PC-9 (cell line): Measurements from ENCODE around the gene UBXN4. TPM values are rescaled to one million over a fixed set of nuclear protein-coding genes. Genes with fewer than 3 reads are reported as not detected.

ENCODE experiments used
- BruUV-seq: library from RNA; stranded (reverse); fragments of 400-500 nt; replicated peaks from 2 replicates; lab custom pipeline; 2021; lab: Mats Ljungman, UMichigan
- CTCF ChIA-PET: fragments of 300-600 bp; sonication (Branson Sonifier 250); formaldehyde crosslinking; loops from one replicate; lab custom pipeline; 2022; ENCODE audit warnings: antibody characterized with exemption; lab: Charles Lee
- POLR2A ChIA-PET: fragments of 300-600 bp; sonication (Branson Sonifier 250); formaldehyde crosslinking; loops from one replicate; lab custom pipeline; 2022; ENCODE audit warnings: antibody characterized with exemption; ENCODE audit not compliant: unreplicated experiment; lab: Charles Lee
- DNase-seq, 2 experiments: peaks; one replicate each; pipeline versions ENCODE4 v3.0.0 to v3.0.0-alpha.2; 2015 to 2022; ENCODE audit warnings: mixed read lengths in 1 of 2
- H2AFZ ChIP-seq: fragments of 200-600 bp; sonication (generic); 2 replicates; pipeline ENCODE4 v1.8.1; 2017; ENCODE audit warnings: antibody characterized with exemption
- H3F3A ChIP-seq: fragments of 200-600 bp; sonication (generic); 2 replicates; pipeline ENCODE4 v1.8.1; 2017; ENCODE audit warnings: antibody characterized with exemption, mild to moderate bottlenecking, low read depth; ENCODE audit not compliant: insufficient read depth
- H3K27ac ChIP-seq: fragments of 200-600 bp; sonication (generic); 2 replicates; pipeline ENCODE4 v1.6.1; 2016; ENCODE audit warnings: mixed run types
- H3K27me3 ChIP-seq: fragments of 200-600 bp; sonication (generic); 2 replicates; pipeline ENCODE4 v1.6.1; 2016; ENCODE audit warnings: low read depth, mixed run types; ENCODE audit not compliant: insufficient read depth
- H3K36me3 ChIP-seq: fragments of 200-600 bp; sonication (generic); 2 replicates; pipeline ENCODE4 v1.6.1; 2016; ENCODE audit warnings: low read depth, mixed run types
- H3K4me1 ChIP-seq: fragments of 200-600 bp; sonication (generic); replicated peaks from 2 replicates; pipeline ENCODE4 v1.6.1; 2016; ENCODE audit warnings: mixed run types; ENCODE audit not compliant: insufficient read depth
- H3K4me2 ChIP-seq: fragments of 200-600 bp; sonication (generic); 2 replicates; pipeline ENCODE4 v1.6.1; 2017; ENCODE audit warnings: mixed run types
- H3K4me3 ChIP-seq: fragments of 200-600 bp; sonication (generic); 2 replicates; pipeline ENCODE4 v1.6.1; 2016; ENCODE audit warnings: mixed run types
- H3K79me2 ChIP-seq: fragments of 200-600 bp; sonication (generic); 2 replicates; pipeline ENCODE4 v1.6.1; 2017; ENCODE audit warnings: low read depth, mixed run types
- H3K9me2 ChIP-seq: fragments of 200-600 bp; sonication (generic); 2 replicates; pipeline ENCODE4 v1.8.1; 2017; ENCODE audit warnings: mild to moderate bottlenecking; ENCODE audit not compliant: insufficient read depth
- H3K9me3 ChIP-seq: fragments of 200-600 bp; sonication (generic); 2 replicates; pipeline ENCODE4 v1.8.1; 2016; ENCODE audit warnings: low read depth; ENCODE audit not compliant: insufficient read depth
- H4K20me1 ChIP-seq: fragments of 200-600 bp; sonication (generic); 2 replicates; pipeline ENCODE4 v1.8.1; 2017; ENCODE audit not compliant: insufficient read depth
- CTCF ChIP-seq: fragments of 200-600 bp; sonication (generic); conservative IDR thresholded peaks from 2 replicates; pipeline ENCODE4 v1.6.1; 2017; ENCODE audit warnings: mixed run types, antibody characterized with exemption, mild to moderate bottlenecking, moderate library complexity
- EZH2 ChIP-seq: fragments of 200-600 bp; sonication (generic); IDR thresholded peaks from 2 replicates; pipeline ENCODE4 v1.8.0; 2017; ENCODE audit warnings: antibody characterized with exemption, low read depth
- intact Hi-C: fragments of 100-400 bp; cut with micrococcal nuclease; formaldehyde crosslinking; loops from one replicate; pipeline ENCODE4 v1.10.0; 2022; ENCODE audit not compliant: unreplicated experiment
- total RNA-seq: library from RNA; stranded (reverse); gene quantifications from 2 replicates; pipeline ENCODE4 v1.2.3, GENCODE V29; 2021

UBXN4 gene
- total RNA-seq, 1 experiment from 2014 or later: 95.0 TPM

GRCh38 chr2:135773319-135773718 is 31.7 kb downstream of the UBXN4 start:
- H3K36me3 ChIP-seq: peaks cover 68% of the 10 kb centered on the region
- no peak overlapping the region for H3K4me3 ChIP-seq
- H3K9me3 ChIP-seq: no peaks in the 10 kb centered on the region
- H2AFZ ChIP-seq: no peak overlapping the region
- no peaks in the 10 kb centered on the region for H3K79me2 ChIP-seq
- H3F3A ChIP-seq: peaks cover 11% of the 10 kb centered on the region
- H3K9me2 ChIP-seq: no peaks in the 10 kb centered on the region
- TF ChIP-seq CTCF (no peak), EZH2 (no peak)
- CTCF ChIA-PET: no interaction called here
- no peak for DNase-seq
- H4K20me1 ChIP-seq: no peaks in the 10 kb centered on the region
- POLR2A ChIA-PET: no interaction called here
- BruUV-seq: no TSS peak
- intact Hi-C loops: no loop called here
- H3K4me1 ChIP-seq: no peaks in the 10 kb centered on the region
- H3K27me3 ChIP-seq: no peaks in the 10 kb centered on the region
- no peak overlapping the region for H3K4me2 ChIP-seq
- H3K27ac ChIP-seq: 0 out of 2 replicates have a peak overlapping the region, but pooled peaks have one; percentile 5

GRCh38 chr2:135773917-135774316 is 32.3 kb downstream of the UBXN4 start:
- Histone ChIP-seq H3K27me3 (no peaks in the 10 kb centered on the region), H3K36me3 (peaks cover 73% of the 10 kb centered on the region), H2AFZ (no peak overlapping the region), H3K27ac (0 out of 2 replicates have a peak overlapping the region, but pooled peaks have one; percentile 5), H3K79me2 (no peaks in the 10 kb centered on the region), H3F3A (peaks cover 11% of the 10 kb centered on the region), H3K4me1 (no peaks in the 10 kb centered on the region), H4K20me1 (no peaks in the 10 kb centered on the region), H3K4me3 (no peak overlapping the region), H3K9me3 (no peaks in the 10 kb centered on the region), H3K9me2 (no peaks in the 10 kb centered on the region), H3K4me2 (no peak overlapping the region)
- DNase-seq: peak in 1 of 2 experiments; percentile 45
- intact Hi-C loops: no loop called here
- ChIA-PET POLR2A (no interaction called here), CTCF (no interaction called here)
- TF ChIP-seq EZH2: no peak
- BruUV-seq: no TSS peak

- no TSS peak for BruUV-seq
- H3F3A ChIP-seq: peaks cover 11% of the 10 kb centered on the region
- H4K20me1 ChIP-seq: no peaks in the 10 kb centered on the region
- H3K4me3 ChIP-seq: no peak overlapping the region
- TF ChIP-seq EZH2 (no peak), CTCF (no peak)
- H3K79me2 ChIP-seq: no peaks in the 10 kb centered on the region
- H3K27me3 ChIP-seq: no peaks in the 10 kb centered on the region
- POLR2A ChIA-PET: no interaction called here
- intact Hi-C loops: no loop called here
- H3K27ac ChIP-seq: no peak overlapping the region
- H2AFZ ChIP-seq: no peak overlapping the region
- no peak overlapping the region for H3K4me2 ChIP-seq
- peaks cover 75% of the 10 kb centered on the region for H3K36me3 ChIP-seq
- DNase-seq: no peak
- CTCF ChIA-PET: no interaction called here
- no peaks in the 10 kb centered on the region for H3K9me2 ChIP-seq
- H3K4me1 ChIP-seq: no peaks in the 10 kb centered on the region
- H3K9me3 ChIP-seq: no peaks in the 10 kb centered on the region
Observed at GRCh38 chr2:135775420-135775819, 33.8 kb downstream of the UBXN4 start.

- no peaks in the 10 kb centered on the region for H3K27me3 ChIP-seq
- ChIA-PET CTCF (no interaction called here), POLR2A (no interaction called here)
- no peak for DNase-seq
- no peak overlapping the region for H3K4me3 ChIP-seq
- no peaks in the 10 kb centered on the region for H3K9me2 ChIP-seq
- H3K9me3 ChIP-seq: no peaks in the 10 kb centered on the region
- peaks cover 74% of the 10 kb centered on the region for H3K36me3 ChIP-seq
- no peaks in the 10 kb centered on the region for H3K79me2 ChIP-seq
- BruUV-seq: no TSS peak
- TF ChIP-seq EZH2 (no peak), CTCF (no peak)
- H2AFZ ChIP-seq: no peak overlapping the region
- H4K20me1 ChIP-seq: no peaks in the 10 kb centered on the region
- no peaks in the 10 kb centered on the region for H3K4me1 ChIP-seq
- intact Hi-C loops: no loop called here
- H3K27ac ChIP-seq: no peak overlapping the region
- H3F3A ChIP-seq: peaks cover 11% of the 10 kb centered on the region
- H3K4me2 ChIP-seq: no peak overlapping the region
Observed at GRCh38 chr2:135776367-135776766, 34.7 kb downstream of the UBXN4 start.
